Left cardiac atrium (tissue), 4 donors: Measurements from ENCODE around the gene SLC25A27. TPM values are rescaled to one million over a fixed set of nuclear protein-coding genes. Genes with fewer than 3 reads are reported as not detected.

Source experiments
- ATAC-seq, 2 donors: fragments of 200-7000 bp; cut with Tn5 transposase; one replicate each; pipeline ENCODE4 v1.9.1; 2020; ENCODE audit warnings: mild to moderate bottlenecking in 2 of 2, moderate library complexity in 2 of 2
- DNase-seq: peaks from one replicate; pipeline ENCODE4 v3.0.0-alpha.2; 2020
- intact Hi-C, 2 donors: fragments of 100-400 bp; cut with DNase I; formaldehyde crosslinking; loops; one replicate each; pipeline versions ENCODE4 v1.14.1 to v1.15.1; 2022 to 2023
- total RNA-seq, 2 donors: library from RNA; stranded (reverse); fragmentation: NEBNext Ultra II Directional; extraction: Animal tissue kit (Norgen Biotek cat#: 25700); gene quantifications; one replicate each; pipeline ENCODE4 v1.2.1, GENCODE V29; 2021
- donor health status: DM: no; HTN: yes; CAD: no.
- donor health status: DM: no; HTN: yes; CAD: no; lungs with severe emphysema.
- donor health status: DM: yes; HTN: yes; CAD: no.
- donor health status: Dilated cardiomyopathy.

The SLC25A27 gene
- total RNA-seq, 2 donors from 2014 or later: 7.8 to 16.2 TPM

DNA sequence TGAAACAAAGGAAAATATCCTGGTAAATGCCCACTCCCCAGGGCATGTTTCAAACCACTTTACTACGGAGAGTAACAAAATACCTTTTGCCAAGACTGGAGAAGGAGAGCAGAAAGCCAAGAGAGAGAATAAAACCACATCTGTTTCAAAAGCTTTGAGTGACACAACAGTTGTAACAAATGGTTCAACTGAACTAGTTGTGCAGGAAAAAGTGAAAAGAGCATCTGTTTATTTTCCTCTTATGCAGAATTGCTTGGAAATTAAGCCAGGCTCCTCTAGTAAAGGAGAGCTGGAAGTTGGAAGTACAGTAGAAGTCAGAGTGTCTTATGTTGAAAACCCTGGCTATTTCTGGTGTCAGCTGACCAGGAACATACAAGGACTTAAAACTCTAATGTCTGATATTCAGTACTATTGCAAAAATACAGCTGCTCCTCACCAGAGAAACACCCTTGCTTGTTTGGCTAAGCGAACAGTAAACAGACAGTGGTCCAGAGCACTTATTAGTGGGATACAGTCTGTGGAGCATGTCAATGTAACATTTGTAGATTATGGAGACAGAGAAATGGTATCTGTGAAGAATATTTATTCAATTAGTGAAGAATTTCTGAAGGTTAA lies 37.5 kb downstream of the SLC25A27 start:
- ATAC-seq (no peak), DNase-seq (no peak)
- intact Hi-C loops: no loop called here

DNA sequence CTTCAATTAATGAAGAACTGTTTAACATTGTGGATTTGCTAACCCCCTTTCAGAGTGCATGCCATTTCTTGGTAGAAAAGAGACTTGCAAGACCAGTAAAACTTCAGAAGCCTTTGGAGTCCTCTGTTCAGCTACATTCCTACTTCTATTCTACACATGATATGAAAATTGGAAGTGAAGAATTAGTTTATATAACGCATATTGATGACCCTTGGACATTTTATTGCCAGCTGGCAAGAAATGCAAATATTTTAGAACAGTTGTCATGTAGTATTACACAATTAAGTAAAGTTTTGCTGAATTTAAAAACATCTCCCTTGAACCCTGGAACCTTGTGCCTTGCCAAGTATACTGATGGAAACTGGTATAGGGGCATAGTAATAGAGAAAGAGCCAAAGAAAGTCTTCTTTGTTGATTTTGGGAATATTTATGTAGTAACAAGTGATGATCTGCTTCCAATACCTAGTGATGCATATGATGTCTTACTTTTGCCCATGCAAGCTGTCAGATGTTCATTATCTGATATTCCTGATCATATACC lies 38.2 kb downstream of the SLC25A27 start:
- ATAC-seq: no peak

DNA sequence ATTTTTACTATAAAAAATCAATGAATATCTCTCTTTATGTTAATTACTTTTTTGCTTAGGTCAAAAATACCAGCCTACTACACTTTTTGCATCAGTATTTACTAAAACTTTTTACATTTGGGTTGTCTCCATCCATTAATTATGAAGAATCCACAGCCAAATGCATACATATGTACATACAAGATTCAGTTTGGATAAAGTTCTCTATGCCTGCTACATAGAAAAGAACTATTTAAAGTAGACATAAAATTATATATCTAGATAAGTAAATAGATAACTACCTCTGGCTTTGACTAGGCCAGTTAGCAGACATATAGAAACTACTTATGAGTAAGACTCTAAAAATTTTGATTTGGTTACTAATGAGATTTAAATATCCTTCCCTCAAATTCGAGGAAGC lies 47.2 kb downstream of the SLC25A27 start:
- ATAC-seq (no peak), DNase-seq (no peak)
- intact Hi-C loops: loop anchor here in 1 of 2 donors (10.0 kb wide), 1 partner anchor 85 kb away; no protein-coding TSS in a partner anchor

More for the DNA sequence above, 38.2 kb downstream of the SLC25A27 start:
- DNase-seq: no peak
- intact Hi-C loops: no loop called here

DNA sequence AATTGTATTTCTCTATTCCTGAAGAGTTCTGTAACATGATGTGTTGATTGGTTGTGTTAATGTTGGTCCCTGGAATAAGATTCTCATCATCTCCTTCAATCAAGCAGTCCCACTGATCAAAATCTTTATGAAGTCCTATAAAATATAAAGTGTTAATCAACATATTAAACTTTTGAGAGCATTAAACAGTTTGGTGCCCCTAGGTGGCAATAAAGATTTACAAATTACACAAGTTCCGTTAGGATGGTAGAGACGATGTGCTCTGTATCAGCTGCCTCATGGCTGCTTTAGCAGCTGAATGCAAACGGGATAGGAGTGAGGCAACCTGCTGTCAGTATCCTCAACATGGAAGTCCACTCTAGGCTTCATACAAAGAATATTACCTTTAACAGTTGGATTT lies 51.8 kb downstream of the SLC25A27 start:
- ATAC-seq (peak in 1 of 2 donors; percentile 66), DNase-seq (no peak)
- intact Hi-C loops: loop anchor here in 1 of 2 donors (10.0 kb wide), 1 partner anchor 80 kb away; no protein-coding TSS in a partner anchor

DNA sequence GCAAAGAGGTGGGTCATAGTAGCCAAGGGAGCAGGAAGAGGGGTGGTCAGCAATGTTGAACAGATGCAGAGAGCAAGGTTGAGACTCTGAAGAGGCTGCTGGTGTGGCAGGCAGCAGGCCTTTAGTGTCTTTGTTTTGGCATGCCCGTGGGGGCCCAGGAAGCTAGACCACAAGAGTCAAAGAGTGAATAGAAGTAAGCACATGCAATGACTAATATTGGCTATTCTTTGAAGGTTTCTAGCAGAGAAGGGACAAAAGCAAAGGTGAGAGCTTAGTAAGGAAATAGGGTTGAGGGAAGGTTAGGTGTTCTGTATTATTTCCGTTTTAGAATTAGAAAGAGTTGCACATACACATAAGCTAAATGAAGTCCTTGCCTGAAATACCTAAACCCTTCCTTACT lies 53.7 kb downstream of the SLC25A27 start:
- DNase-seq: no peak
- intact Hi-C loops: loop anchor here (5.0 to 10.0 kb wide), 2 partner anchors 76 to 78 kb away; no protein-coding TSS in a partner anchor
- ATAC-seq: no peak

DNA sequence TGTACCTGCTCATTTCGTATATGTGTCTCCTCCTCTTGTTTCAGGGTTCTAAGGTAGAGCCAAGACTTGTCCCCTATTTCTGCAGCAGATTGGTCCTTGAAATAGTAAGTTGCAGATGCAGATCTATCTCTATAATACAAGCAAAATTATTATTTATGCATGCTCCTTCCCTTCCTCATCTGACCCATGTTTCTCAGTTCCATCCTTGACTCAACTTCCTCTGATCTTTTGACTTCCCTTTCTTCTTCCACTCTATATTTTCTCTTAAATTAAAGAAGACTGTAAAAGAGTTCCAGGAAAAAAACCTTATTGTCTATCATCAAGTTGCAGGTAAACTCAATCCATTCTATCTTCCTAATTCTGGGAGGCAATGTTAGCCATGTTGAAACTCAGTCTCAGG lies 58.7 kb downstream of the SLC25A27 start:
- intact Hi-C loops: no loop called here
- DNase-seq (no peak), ATAC-seq (no peak)

DNA sequence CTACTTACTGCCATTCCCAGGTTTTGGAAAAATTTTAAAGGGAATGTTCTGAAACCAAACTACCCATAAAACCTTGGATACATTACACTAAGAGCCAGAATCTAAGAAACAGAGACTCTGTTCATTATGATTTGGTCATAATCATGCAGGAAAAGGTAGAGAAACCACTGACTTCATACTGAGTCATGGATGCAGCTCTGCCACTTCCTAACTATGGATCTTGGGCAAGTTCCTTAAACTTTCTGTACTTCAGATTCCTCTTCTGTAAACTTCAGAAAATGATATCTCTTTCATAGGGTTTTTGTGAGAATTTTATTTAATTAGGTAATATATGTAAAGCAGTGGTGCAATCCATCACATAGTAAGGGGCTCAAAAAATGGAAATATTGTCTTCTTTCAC lies 62.4 kb downstream of the SLC25A27 start:
- DNase-seq: no peak
- intact Hi-C loops: no loop called here
- ATAC-seq: no peak

DNA sequence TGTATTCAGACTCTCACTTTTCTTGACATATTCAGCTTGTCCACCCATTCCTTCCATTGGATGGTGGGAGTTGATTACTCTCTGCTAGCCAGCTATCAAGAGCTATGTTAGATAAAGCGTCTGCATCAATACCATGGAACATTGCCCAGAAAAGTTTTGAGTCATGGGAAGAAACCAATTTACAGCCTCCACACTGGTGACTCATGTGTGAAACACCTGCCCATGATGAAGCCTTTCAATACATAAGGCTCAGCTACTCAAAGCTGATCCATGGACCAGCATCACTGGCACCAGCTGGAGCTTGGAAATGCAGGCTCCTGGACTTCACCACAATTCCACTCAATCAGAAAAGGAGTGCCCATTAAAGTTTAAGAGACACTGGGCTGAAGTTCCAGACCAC lies 66.3 kb downstream of the SLC25A27 start:
- ATAC-seq (peak in 1 of 2 donors; percentile 86), DNase-seq (no peak)
- intact Hi-C loops: no loop called here

DNA sequence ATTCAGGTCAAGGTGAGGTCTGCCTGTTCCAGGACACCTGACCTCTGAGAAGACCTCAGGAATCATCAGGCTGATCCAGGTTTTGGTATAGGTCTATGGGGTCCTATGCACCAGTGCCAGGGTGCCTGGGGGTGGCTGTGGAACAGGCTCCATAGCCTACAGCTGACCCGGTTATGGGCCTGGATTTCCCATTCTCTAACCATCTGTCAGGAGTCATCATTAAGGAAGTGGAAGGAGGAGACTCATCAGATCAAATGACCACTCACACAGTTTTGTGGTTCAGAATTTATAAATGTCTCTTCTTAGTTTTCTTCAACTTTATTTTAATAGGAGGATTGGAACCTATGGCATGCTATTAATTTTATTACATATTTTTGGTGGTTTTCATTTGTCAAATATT lies 67.6 kb downstream of the SLC25A27 start:
- intact Hi-C loops: no loop called here
- ATAC-seq (no peak), DNase-seq (no peak)

Other genes starting within 250 kb of the SLC25A27 start
- 100 to 1,000 TPM; 112 to 152 TPM for gene RCAN2, start 161.5 kb upstream of the SLC25A27 start, total RNA-seq
- 1 to 10 TPM; 3.7 to 5.4 TPM for gene CYP39A1, start 157 bp upstream of the SLC25A27 start, total RNA-seq
- under 1 TPM; 0.21 to 0.71 TPM for gene TDRD6, start 34.9 kb downstream of the SLC25A27 start, total RNA-seq
- under 1 TPM; 0.32 to 0.55 TPM for gene PLA2G7, start 82.4 kb downstream of the SLC25A27 start, total RNA-seq
- not detected for gene ANKRD66, start 94.0 kb downstream of the SLC25A27 start, total RNA-seq
- not detected for gene MEP1A, start 140.4 kb downstream of the SLC25A27 start, total RNA-seq